Activated naive CD4-positive, alpha-beta T cell treated with anti-CD3 and anti-CD28 coated beads, Interleukin-2, amount 50 U/mL, for 24 hours (primary cell): ENCODE measurements around the gene PRAMEF1.
"Not testable (repeated sequence)": the region's sequence is repeated elsewhere in the genome, so short reads cannot be mapped to it uniquely, and the experiment has no call there.

Source experiments
- H3K27ac Mint-ChIP-seq: one replicate; pipeline ENCODE4 v1.8.0; 2021; ENCODE audit warnings: mild to moderate bottlenecking, mixed read lengths
- H3K27me3 Mint-ChIP-seq: one replicate; pipeline ENCODE4 v1.8.0; 2021; ENCODE audit warnings: mixed read lengths
- H3K36me3 Mint-ChIP-seq: one replicate; pipeline ENCODE4 v1.8.0; 2021; ENCODE audit warnings: mixed read lengths
- H3K4me1 Mint-ChIP-seq: one replicate; pipeline ENCODE4 v1.8.0; 2021; ENCODE audit warnings: mixed read lengths
- H3K4me3 Mint-ChIP-seq: one replicate; pipeline ENCODE4 v1.8.0; 2021; ENCODE audit warnings: mild to moderate bottlenecking, mixed read lengths
- H3K9me3 Mint-ChIP-seq: one replicate; pipeline ENCODE4 v1.8.0; 2021; ENCODE audit warnings: mixed read lengths

The PRAMEF1 gene

DNA sequence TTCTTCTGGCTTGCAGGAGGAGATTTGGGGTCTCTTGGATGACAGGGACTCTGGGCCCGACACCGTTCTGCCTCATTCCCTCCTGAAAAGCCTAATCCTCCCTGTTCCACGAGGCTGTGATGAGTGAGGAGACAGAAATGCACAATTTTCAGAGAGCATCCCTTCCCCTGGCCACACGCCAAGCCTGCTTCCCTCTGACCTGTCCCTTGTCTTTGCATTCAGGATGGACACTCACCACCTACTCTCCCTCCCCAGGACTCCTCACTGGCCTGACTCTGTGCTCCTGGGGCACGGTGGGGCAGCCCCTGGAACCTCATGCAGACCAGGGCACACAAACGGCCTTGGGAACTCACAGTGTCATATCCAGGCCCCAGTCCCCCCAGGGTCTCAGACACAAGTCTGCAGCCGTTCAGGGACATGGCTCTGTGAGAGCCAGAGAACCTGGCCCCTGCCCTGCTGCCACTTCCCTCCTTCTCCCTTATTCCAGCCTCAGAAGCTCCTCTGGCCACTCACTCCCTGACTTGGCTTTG lies 21.2 kb upstream of the PRAMEF1 start:
- Mint-ChIP-seq H3K27ac (no peak overlapping the region), H3K27me3 (peaks cover 19% of the 10 kb centered on the region), H3K4me3 (no peak overlapping the region), H3K36me3 (no peaks in the 10 kb centered on the region), H3K4me1 (no peaks in the 10 kb centered on the region), H3K9me3 (no peaks in the 10 kb centered on the region)

DNA sequence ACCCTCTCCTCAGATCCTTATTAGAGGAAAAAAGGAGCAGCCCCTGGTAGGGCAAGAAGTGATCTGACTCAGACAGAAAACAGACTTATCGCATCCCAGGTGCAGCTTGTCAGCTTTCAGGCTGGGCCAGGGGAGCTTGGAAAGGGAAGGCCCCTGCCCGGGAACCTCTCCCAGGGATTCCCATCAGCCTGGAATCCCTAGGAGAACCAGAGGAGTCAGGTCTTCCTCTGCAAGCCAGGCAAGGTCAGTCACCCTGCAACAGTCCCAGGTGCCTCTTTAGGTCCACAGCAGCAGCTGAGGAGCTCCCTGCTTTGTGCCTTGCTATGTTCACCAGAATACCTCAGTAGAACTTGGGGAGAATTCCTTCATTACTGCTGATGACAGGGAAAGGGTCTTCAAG lies 20.6 kb upstream of the PRAMEF1 start:
- Mint-ChIP-seq H3K9me3 (no peaks in the 10 kb centered on the region), H3K27me3 (peaks cover 19% of the 10 kb centered on the region), H3K27ac (no peak overlapping the region)

DNA sequence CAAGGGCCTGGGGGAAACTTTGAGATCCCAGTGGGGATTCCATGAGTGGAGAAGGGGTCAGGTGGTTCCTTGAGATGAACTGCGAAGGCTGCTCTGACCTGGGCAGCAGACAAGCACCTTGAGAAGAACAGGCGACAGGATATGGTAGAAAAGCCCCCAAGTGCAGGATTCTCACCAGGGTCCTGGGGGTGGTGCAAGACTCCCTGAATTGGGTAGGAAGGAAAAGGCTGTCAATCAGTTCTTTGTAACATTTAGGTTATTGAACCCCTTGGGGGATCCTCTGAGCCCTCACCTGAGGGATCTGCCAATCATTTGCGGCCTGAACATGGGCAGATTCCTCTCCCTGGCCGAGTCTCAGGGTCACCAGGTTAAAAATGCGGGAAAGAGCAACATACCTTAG lies 20.0 kb upstream of the PRAMEF1 start:
- no peak overlapping the region for H3K27ac Mint-ChIP-seq
- H3K4me3 Mint-ChIP-seq = no peak overlapping the region
- no peaks in the 10 kb centered on the region for H3K4me1 Mint-ChIP-seq
- H3K36me3 Mint-ChIP-seq = no peaks in the 10 kb centered on the region
- H3K9me3 Mint-ChIP-seq = no peaks in the 10 kb centered on the region
- peaks cover 19% of the 10 kb centered on the region for H3K27me3 Mint-ChIP-seq

More for the DNA sequence above, 20.6 kb upstream of the PRAMEF1 start:
- Mint-ChIP-seq H3K4me3 (no peak overlapping the region), H3K4me1 (no peaks in the 10 kb centered on the region), H3K36me3 (no peaks in the 10 kb centered on the region)

DNA sequence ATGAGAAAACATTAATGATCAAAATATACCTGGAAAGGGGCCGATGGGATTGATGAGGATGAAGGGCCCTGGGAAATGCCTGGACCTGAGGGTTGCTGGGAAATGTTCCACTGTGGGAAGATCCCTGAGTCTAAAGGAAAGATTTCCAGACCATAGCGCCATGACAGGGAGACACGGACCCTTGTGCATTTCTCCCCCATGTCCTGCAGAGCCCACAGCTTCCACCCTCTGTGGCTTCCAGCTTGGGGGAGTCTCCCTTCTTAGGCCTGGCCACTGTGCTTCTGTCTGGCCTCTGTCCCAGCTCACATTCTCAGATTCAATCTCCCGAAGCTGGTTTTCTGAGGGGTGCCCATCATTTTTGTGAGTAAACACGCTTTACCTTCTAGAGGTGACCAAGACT lies 18.7 kb upstream of the PRAMEF1 start:
- no peaks in the 10 kb centered on the region for H3K36me3 Mint-ChIP-seq
- no peak overlapping the region for H3K27ac Mint-ChIP-seq
- no peaks in the 10 kb centered on the region for H3K9me3 Mint-ChIP-seq
- H3K27me3 Mint-ChIP-seq = peaks cover 18% of the 10 kb centered on the region
- no peaks in the 10 kb centered on the region for H3K4me1 Mint-ChIP-seq
- no peak overlapping the region for H3K4me3 Mint-ChIP-seq

DNA sequence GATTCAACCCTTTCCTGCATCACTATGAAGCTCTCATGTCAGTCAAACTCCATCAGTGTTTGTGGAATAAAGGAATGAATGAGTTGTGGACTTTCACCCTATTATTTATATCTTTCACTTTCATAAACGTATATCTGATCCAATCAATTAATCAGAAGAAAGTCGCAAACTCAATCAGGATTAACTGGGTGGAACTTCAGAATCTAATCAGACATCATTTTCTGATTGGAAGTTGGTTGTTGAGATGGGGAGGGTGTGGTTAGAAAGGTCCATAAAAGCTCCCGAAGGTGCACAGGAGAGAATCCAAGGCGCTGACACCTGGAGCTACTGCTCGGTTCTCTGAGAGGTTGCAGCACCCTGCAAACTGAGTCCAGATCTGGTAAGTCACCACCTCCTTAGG lies 17.8 kb upstream of the PRAMEF1 start, which contains the start of gene PRAMEF12:
PRAMEF12 (plus strand) TSS at position 301 of the 400 bp plus-strand sequence. CDS start 1,130 bp downstream, outside the sequence.
- Mint-ChIP-seq H3K27me3 (peaks cover 15% of the 10 kb centered on the region), H3K4me1 (no peaks in the 10 kb centered on the region), H3K27ac (no peak within 1 kb of the TSS), H3K9me3 (no peaks in the 10 kb centered on the region), H3K4me3 (no peak within 1 kb of the TSS), H3K36me3 (no peaks in the 10 kb centered on the region)

DNA sequence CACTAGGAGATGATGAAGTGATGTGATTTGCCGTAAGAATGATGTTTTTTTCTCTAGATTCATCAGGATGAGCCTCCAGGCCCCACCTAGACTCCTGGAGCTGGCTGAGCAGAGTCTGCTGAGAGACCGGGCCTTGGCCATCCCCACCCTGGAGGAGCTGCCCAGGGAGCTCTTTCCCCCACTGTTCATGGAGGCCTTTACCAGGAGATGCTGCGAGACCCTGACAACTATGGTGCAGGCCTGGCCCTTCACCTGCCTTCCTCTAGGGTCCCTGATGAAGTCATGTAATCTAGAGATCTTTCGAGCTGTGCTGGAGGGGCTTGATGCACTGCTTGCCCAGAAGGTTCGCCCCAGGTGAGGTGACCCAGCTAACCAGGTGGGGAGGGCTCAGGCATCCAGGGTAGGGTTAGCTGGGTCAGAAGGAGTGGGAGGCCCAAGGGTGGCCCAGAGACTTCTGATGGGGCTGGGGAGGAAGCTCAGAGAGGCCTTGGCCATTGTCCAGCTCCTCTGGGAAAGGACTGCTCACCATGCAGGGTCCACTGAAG lies 16.3 kb upstream of the PRAMEF1 start:
- H3K27ac Mint-ChIP-seq = no peak overlapping the region
- H3K9me3 Mint-ChIP-seq = no peaks in the 10 kb centered on the region
- peaks cover 12% of the 10 kb centered on the region for H3K27me3 Mint-ChIP-seq
- H3K4me1 Mint-ChIP-seq = no peaks in the 10 kb centered on the region
- no peaks in the 10 kb centered on the region for H3K36me3 Mint-ChIP-seq
- H3K4me3 Mint-ChIP-seq = no peak overlapping the region

DNA sequence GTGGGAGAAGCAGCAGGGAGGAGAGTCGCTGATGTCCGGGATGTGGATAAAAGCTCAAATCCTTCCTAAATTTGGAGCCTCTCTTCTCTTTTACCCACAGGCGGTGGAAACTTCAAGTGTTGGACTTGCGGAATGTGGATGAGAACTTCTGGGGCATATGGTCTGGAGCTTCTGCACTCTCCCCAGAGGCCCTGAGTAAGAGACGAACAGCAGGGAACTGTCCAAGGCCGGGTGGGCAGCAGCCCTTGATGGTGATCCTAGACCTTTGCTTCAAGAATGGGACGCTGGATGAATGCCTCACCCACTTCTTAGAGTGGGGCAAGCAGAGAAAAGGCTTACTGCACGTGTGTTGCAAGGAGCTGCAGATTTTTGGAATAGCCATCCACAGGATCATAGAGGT lies 15.8 kb upstream of the PRAMEF1 start:
- H3K27me3 Mint-ChIP-seq = peaks cover 8% of the 10 kb centered on the region
- no peaks in the 10 kb centered on the region for H3K9me3 Mint-ChIP-seq
- H3K27ac Mint-ChIP-seq = no peak overlapping the region
- no peak overlapping the region for H3K4me3 Mint-ChIP-seq
- H3K36me3 Mint-ChIP-seq = no peaks in the 10 kb centered on the region
- H3K4me1 Mint-ChIP-seq = no peaks in the 10 kb centered on the region

DNA sequence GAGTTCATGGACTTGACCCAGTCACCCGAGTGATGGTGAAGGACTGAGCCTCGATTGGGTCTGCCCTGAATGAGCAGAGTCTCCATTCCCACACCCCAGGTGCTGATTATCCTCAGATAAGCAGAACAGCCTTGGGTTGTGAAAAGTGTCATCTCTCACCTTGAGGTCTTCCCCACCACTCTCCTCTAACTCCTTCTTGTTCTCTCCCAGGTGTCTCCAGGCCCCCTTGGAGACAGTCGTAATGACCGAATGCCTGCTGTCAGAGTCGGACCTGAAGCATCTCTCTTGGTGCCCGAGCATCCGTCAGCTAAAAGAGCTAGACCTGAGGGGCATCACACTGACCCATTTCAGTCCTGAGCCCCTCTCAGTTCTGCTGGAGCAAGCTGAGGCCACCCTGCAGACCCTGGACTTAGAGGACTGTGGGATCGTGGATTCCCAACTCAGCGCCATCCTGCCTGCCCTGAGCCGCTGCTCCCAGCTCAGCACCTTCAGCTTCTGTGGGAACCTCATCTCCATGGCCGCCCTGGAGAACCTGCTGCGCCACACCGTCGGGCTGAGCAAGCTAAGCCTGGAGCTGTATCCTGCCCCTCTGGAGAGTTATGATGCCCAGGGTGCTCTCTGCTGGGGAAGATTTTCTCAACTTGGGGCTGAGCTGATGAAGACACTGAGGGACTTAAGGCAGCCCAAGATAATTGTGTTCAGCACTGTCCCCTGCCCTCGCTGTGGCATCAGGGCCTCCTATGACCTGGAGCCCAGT lies 14.2 kb upstream of the PRAMEF1 start:
- H3K36me3 Mint-ChIP-seq = no peaks in the 10 kb centered on the region
- H3K27me3 Mint-ChIP-seq = peaks cover 5% of the 10 kb centered on the region
- no peak overlapping the region for H3K4me3 Mint-ChIP-seq
- H3K9me3 Mint-ChIP-seq = no peaks in the 10 kb centered on the region
- H3K27ac Mint-ChIP-seq = no peak overlapping the region
- no peaks in the 10 kb centered on the region for H3K4me1 Mint-ChIP-seq

DNA sequence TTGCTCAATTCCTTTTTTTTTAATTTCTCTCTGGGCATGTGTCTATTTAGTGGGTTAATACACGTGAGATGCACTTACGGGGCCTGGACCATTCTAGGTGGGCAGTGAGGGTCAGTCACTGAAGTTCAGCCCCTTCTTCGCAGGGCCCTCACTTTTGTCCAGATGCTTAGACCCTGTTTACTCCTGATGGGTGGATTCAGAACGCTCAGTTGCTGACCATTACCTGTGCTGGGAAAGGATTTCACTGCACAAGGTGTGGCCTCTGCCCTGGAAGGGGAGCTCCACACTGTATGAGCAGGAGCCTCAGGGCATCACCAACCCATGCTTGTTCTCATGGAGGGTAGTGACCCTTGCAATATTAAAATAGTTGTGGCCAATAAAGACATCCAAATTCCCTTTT lies 13.1 kb upstream of the PRAMEF1 start:
- no peaks in the 10 kb centered on the region for H3K4me1 Mint-ChIP-seq
- H3K27ac Mint-ChIP-seq = no peak overlapping the region
- no peak overlapping the region for H3K4me3 Mint-ChIP-seq
- no peaks in the 10 kb centered on the region for H3K36me3 Mint-ChIP-seq
- peaks cover 2% of the 10 kb centered on the region for H3K27me3 Mint-ChIP-seq
- no peaks in the 10 kb centered on the region for H3K9me3 Mint-ChIP-seq

DNA sequence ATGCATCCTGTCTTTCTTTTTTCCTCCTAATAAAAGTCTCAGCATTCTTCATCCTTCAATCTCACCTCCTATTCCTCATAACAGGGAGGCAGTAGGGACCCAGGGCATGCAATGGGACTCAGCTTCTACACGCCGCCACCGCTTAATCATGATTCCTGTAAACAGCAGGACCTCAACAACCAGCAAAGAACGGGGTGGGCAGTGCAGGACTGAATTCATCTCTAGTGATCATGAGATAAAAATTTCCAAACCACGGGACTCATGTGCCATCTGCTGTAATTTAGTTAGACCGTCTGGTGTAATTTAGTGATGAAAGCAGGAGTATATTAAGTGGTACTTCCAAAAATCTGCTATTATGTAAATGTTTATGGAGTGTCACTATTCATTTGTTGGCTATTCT lies 12.3 kb upstream of the PRAMEF1 start:
- no peaks in the 10 kb centered on the region for H3K9me3 Mint-ChIP-seq
- H3K4me1 Mint-ChIP-seq = no peaks in the 10 kb centered on the region
- no peaks in the 10 kb centered on the region for H3K27me3 Mint-ChIP-seq
- no peak overlapping the region for H3K4me3 Mint-ChIP-seq
- H3K27ac Mint-ChIP-seq = no peak overlapping the region
- peaks cover 1% of the 10 kb centered on the region for H3K36me3 Mint-ChIP-seq

DNA sequence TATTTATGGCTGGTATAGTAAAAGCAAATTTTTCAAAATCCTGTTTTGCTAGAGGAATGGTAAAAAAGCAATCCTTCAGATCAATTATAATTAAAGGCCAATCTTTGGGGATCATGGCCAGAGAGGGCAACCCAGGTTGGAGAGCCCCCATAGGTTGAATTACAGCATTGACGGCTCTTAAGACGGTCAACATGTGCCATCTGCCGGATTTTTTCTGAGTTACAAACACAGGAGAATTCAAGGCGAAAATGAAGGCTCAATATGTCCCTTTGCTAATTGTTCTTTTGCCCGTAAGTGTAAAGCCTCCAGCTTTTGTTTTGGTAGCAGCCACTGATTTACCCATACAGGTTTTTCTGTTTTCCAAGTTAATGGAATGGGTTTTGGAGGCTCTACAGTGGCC lies 9.7 kb upstream of the PRAMEF1 start:
- H3K9me3 Mint-ChIP-seq, H3K4me1 Mint-ChIP-seq, H3K27me3 Mint-ChIP-seq, H3K27ac Mint-ChIP-seq, H3K36me3 Mint-ChIP-seq, H3K4me3 Mint-ChIP-seq: not testable (repeated sequence)

DNA sequence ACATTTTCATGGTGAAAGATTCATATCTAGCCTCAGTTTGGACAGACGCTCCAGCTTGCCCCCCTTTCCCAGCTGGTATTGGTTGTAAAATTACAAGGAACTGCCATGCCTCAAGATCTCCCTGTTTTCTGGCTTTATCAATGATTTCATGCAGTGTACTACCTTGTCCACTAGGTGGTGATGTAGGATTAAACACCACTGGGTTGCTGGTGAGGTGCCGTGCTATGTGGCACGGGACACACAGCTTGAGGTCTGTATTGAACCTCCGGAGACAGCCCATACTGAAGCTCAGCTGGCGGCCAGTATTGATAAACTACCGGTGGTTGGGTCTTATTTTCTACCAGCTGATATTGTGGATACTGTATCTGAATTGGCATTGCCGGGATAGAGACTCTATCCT lies 7.4 kb upstream of the PRAMEF1 start:
- not testable (repeated sequence) for H3K9me3 Mint-ChIP-seq

DNA sequence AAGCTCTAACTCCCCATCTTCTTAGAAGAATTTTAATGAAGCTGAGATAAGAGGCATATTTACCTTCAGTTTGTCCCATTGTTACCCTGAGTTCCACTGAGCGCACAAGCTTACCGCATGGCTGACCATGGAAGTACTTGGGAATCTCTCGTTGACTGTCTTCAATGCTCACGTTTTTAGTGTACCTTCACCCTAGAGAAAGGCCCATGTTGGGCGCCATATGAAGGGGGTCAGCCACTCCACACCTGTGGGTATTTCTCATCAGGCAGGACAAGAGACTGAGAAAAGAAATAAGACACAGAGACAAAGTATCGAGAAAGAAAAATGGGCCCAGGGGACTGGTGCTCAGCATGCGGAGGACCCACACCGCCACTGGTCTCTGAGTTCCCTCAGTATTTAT lies 6.5 kb upstream of the PRAMEF1 start:
- not testable (repeated sequence) for H3K4me1 Mint-ChIP-seq, H3K27ac Mint-ChIP-seq, H3K36me3 Mint-ChIP-seq, H3K4me3 Mint-ChIP-seq, H3K9me3 Mint-ChIP-seq, H3K27me3 Mint-ChIP-seq

More for the DNA sequence above, 7.4 kb upstream of the PRAMEF1 start:
- not testable (repeated sequence) for H3K36me3 Mint-ChIP-seq, H3K4me1 Mint-ChIP-seq, H3K4me3 Mint-ChIP-seq, H3K27ac Mint-ChIP-seq, H3K27me3 Mint-ChIP-seq

DNA sequence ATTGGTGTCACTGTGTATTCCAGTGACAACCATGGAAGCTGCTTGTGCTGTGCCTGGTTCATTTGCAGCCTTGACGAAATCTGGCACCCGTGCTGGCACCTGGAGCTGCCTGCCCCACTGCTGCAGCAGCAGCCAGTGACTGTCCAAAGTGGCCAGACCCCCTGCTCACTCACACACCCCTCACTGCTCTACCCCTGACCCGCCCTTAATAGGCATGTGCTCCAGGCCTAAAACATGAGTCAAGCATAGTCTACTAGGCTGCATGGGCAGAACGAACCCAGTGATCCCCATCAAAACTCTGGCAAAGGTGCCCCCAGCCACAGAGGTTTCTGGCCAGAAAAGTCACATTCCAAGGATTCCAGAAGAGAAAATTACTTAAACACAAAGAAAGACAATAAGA lies 7.7 kb downstream of the PRAMEF1 start:
- no peaks in the 10 kb centered on the region for H3K4me1 Mint-ChIP-seq
- H3K36me3 Mint-ChIP-seq = no peaks in the 10 kb centered on the region
- no peak overlapping the region for H3K4me3 Mint-ChIP-seq
- H3K27ac Mint-ChIP-seq = no peak overlapping the region
- H3K27me3 Mint-ChIP-seq = peaks cover 9% of the 10 kb centered on the region
- H3K9me3 Mint-ChIP-seq = no peaks in the 10 kb centered on the region

DNA sequence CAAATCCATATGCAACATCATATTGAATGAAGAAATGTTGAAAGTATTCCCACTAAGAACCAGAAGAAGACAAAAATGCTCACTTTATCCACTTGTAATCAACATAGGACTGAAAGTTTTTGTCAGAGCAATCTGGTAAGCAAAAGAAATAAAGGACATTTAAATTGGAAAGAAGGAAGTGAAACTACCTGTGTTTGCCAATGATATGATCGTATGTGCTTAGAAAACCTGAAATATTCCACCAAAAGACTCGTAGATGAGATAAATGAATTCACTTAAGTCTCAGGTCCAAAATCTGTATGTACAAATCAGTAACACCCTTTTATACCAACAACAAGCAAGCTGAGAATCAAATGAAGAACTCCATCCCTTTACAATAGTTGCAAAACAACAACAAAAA lies 8.5 kb downstream of the PRAMEF1 start:
- Mint-ChIP-seq H3K4me3 (no peak overlapping the region), H3K36me3 (no peaks in the 10 kb centered on the region), H3K27ac (no peak overlapping the region), H3K9me3 (peaks cover 5% of the 10 kb centered on the region), H3K4me1 (no peaks in the 10 kb centered on the region), H3K27me3 (peaks cover 12% of the 10 kb centered on the region)

DNA sequence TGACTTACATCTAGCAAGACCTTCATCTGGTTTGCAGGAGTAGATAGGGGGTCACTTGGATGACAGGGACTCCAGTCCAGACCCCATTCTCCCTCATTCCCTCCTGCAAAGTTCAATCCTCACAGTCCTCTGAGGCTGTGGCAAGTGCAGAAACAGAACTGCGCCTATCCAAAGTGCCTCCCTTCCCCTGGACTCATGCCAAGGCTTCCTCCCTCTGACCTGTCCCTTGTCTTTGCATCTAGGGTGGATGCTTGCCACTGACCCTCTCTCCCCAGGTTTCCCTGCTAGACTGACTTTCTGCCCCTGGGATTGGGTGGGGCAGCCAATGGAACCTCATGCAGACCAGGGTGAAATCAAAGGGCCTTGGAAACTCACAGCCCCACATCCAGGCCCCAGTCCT lies 18.7 kb downstream of the PRAMEF1 start:
- no peak overlapping the region for H3K4me3 Mint-ChIP-seq
- H3K27ac Mint-ChIP-seq = no peak overlapping the region
- no peaks in the 10 kb centered on the region for H3K36me3 Mint-ChIP-seq
- H3K9me3 Mint-ChIP-seq = peaks cover 19% of the 10 kb centered on the region
- H3K4me1 Mint-ChIP-seq = no peaks in the 10 kb centered on the region
- peaks cover 17% of the 10 kb centered on the region for H3K27me3 Mint-ChIP-seq
